ENCODE measurements around the gene TNFRSF13B. TPM values are rescaled to one million over a fixed set of nuclear protein-coding genes. Genes with fewer than 3 reads are reported as not detected.

The TNFRSF13B gene
- total RNA-seq, 3 donors from 2014 or later (not counting 1 experiment from before 2014, with no cell fraction given): 0.70 to 7.7 (median 0.89) TPM

DNA sequence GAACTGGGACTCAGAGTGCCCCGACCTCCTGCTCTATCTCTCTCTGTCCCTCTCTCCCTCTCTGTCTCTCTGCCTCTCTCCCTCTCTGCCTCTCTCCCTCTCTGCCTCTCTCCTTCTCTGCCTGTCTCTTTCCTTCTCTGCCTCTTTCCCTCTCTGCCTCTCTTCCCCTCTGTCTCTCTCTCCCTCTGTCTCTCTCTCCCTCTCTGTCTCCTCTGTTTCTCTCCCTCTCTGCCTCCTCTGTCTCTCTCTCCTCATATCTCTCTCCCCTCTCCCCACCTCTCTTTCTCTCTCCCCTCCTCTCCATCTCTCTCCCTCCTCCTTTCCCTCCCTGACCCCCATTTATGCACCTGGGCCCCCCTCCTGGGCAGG is 32.7 kb downstream of the TNFRSF13B start:
- Mint-ChIP-seq H3K9me3 (no peaks in the 10 kb centered on the region), H3K36me3 (no peaks in the 10 kb centered on the region), H3K4me3 (no peak overlapping the region), H3K27me3 (ENCODE audit: low read depth in 2 of 2) (peaks cover 6 to 7% of the 10 kb centered on the region in 2 donors), H3K27ac (no peak overlapping the region), H3K4me1 (peaks cover 0 to 6% of the 10 kb centered on the region in 2 donors)
- no peak for TF ChIP-seq CTCF (IDR thresholded peaks at IDR 0.05)
- Histone ChIP-seq H3K9me3 (ENCODE audit: control insufficient read depth, insufficient read depth, low read length) (no peaks in the 10 kb centered on the region), H3K27ac (ENCODE audit: low read length) (no peak overlapping the region), H3K4me1 (ENCODE audit: control insufficient read depth, insufficient read depth, low read length) (no peaks in the 10 kb centered on the region), H3K4me3 (ENCODE audit: low read length) (no peak overlapping the region), H3K36me3 (ENCODE audit: control insufficient read depth, insufficient read depth, low read length) (no peaks in the 10 kb centered on the region), H3K27me3 (ENCODE audit: control insufficient read depth, insufficient read depth, low read length) (no peaks in the 10 kb centered on the region)
- intact Hi-C loops (cut with micrococcal nuclease): no loop called here
- no peak for DNase-seq
- 0% methylated on average over 1 of the region's 1 CpG for WGBS (ENCODE audit: insufficient coverage)
- no peak for ATAC-seq

DNA sequence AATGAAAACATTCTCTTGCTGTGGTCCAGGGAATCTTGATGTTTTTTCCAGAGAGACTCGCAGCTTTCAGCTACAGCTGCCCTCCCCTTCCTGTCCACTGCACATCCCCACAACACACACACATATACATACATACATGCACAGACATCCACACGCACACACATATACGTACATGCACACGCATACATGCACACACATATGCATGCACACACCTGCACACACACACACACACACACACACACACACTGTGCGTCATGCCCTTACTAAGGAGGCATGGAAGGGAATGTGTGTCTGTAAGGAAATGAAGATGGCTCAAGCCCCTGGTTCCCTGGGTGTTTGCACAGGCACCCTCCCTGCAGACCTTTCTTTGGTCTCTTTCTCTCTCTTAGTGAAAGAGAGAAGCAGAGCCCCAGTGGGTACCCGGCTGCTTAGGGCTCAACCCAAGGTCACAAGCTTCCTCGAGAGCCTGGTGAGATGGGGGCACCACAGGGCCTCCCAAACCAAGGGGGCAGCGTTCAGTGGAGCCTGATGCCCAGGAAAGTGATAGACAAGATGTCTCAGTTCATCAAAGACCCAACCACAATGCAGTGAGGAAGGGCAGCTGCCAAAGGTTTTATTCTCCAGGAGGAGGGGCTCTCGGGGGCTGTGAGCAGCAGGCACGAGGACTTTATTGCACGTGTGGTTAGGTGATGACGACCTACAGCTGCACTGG is 33.3 kb downstream of the TNFRSF13B start:
- Mint-ChIP-seq H3K36me3 (no peaks in the 10 kb centered on the region), H3K27me3 (ENCODE audit: low read depth in 2 of 2) (peaks cover 4 to 6% of the 10 kb centered on the region in 2 donors), H3K4me3 (no peak overlapping the region), H3K4me1 (peaks cover 0 to 6% of the 10 kb centered on the region in 2 donors), H3K9me3 (no peaks in the 10 kb centered on the region), H3K27ac (no peak overlapping the region)
- WGBS (ENCODE audit: insufficient coverage): 38% methylated on average over 11 of the region's 12 CpGs
- DNase-seq (peak in 1 of 2 donors; percentile 7), ATAC-seq (peak in 1 of 3 donors; percentile 22)
- Histone ChIP-seq H3K27me3 (ENCODE audit: control insufficient read depth, insufficient read depth, low read length) (no peaks in the 10 kb centered on the region), H3K36me3 (ENCODE audit: control insufficient read depth, insufficient read depth, low read length) (no peaks in the 10 kb centered on the region), H3K4me3 (ENCODE audit: low read length) (no peak overlapping the region), H3K9me3 (ENCODE audit: control insufficient read depth, insufficient read depth, low read length) (no peaks in the 10 kb centered on the region), H3K27ac (ENCODE audit: low read length) (no peak overlapping the region), H3K4me1 (ENCODE audit: control insufficient read depth, insufficient read depth, low read length) (no peaks in the 10 kb centered on the region)
- TF ChIP-seq CTCF (IDR thresholded peaks at IDR 0.05): no peak
- intact Hi-C loops (cut with micrococcal nuclease): no loop called here

- Mint-ChIP-seq H3K4me1 (peaks cover 0 to 6% of the 10 kb centered on the region in 2 donors), H3K27ac (no peak overlapping the region), H3K27me3 (ENCODE audit: low read depth in 2 of 2) (peaks cover 4 to 6% of the 10 kb centered on the region in 2 donors), H3K4me3 (no peak overlapping the region), H3K9me3 (no peaks in the 10 kb centered on the region), H3K36me3 (no peaks in the 10 kb centered on the region)
- Histone ChIP-seq H3K27ac (ENCODE audit: low read length) (no peak overlapping the region), H3K36me3 (ENCODE audit: control insufficient read depth, insufficient read depth, low read length) (no peaks in the 10 kb centered on the region), H3K4me3 (ENCODE audit: low read length) (no peak overlapping the region), H3K27me3 (ENCODE audit: control insufficient read depth, insufficient read depth, low read length) (no peaks in the 10 kb centered on the region), H3K9me3 (ENCODE audit: control insufficient read depth, insufficient read depth, low read length) (no peaks in the 10 kb centered on the region), H3K4me1 (ENCODE audit: control insufficient read depth, insufficient read depth, low read length) (no peaks in the 10 kb centered on the region)
- ATAC-seq (no peak), DNase-seq (no peak)
- WGBS (ENCODE audit: insufficient coverage): 85% methylated on average over 10 of the region's 10 CpGs
- no peak for TF ChIP-seq CTCF (IDR thresholded peaks at IDR 0.05)
- intact Hi-C loops (cut with micrococcal nuclease): no loop called here
Observed at GRCh38 chr17:16938031-16938430, 33.9 kb downstream of the TNFRSF13B start.

GRCh38 chr17:16937431-16937830 is 34.5 kb downstream of the TNFRSF13B start:
- Mint-ChIP-seq H3K27me3 (ENCODE audit: low read depth in 2 of 2) (peaks cover 4 to 6% of the 10 kb centered on the region in 2 donors), H3K9me3 (no peaks in the 10 kb centered on the region), H3K4me3 (no peak overlapping the region), H3K27ac (no peak overlapping the region), H3K4me1 (peaks cover 0 to 6% of the 10 kb centered on the region in 2 donors), H3K36me3 (no peaks in the 10 kb centered on the region)
- no peaks in the 10 kb centered on the region for H3K9me3 ChIP-seq (ENCODE audit: control insufficient read depth, insufficient read depth, low read length)
- H3K27me3 ChIP-seq (ENCODE audit: control insufficient read depth, insufficient read depth, low read length): no peaks in the 10 kb centered on the region
- DNase-seq (no peak), ATAC-seq (no peak)
- H3K4me1 ChIP-seq (ENCODE audit: control insufficient read depth, insufficient read depth, low read length): no peaks in the 10 kb centered on the region
- intact Hi-C loops (cut with micrococcal nuclease): no loop called here
- H3K36me3 ChIP-seq (ENCODE audit: control insufficient read depth, insufficient read depth, low read length): no peaks in the 10 kb centered on the region
- H3K27ac ChIP-seq (ENCODE audit: low read length): no peak overlapping the region
- TF ChIP-seq CTCF (IDR thresholded peaks at IDR 0.05): no peak
- WGBS (ENCODE audit: insufficient coverage): 83% methylated on average over 17 of the region's 17 CpGs
- H3K4me3 ChIP-seq (ENCODE audit: low read length): no peak overlapping the region
